ENCODE measurements around the gene RNF149. TPM values are rescaled to one million over a fixed set of nuclear protein-coding genes. Genes with fewer than 3 reads are reported as not detected.

The RNF149 gene
- polyA plus RNA-seq, 2 of the 4 experiments (the other 2 are of a cell fraction), result 28.8 to 34.8 TPM

GRCh38 chr2:101340141-101340551, 31.6 kb upstream of the RNF149 start:
- ATAC-seq (no peak), FAIRE-seq (no peak), DNase-seq (ENCODE audit: low read depth in 1 of 2, low spot score in 1 of 2) (peak in 1 of 2 experiments; percentile 42)
- 0 out of 3 replicates have a peak, but pooled peaks cover 3% of the 10 kb centered on the region for H3K4me1 ChIP-seq
- no peaks in the 10 kb centered on the region for H3K9me3 ChIP-seq
- 83% methylated on average over 1 of the region's 1 CpG for WGBS (ENCODE audit: missing lambda C conversion rate)
- H3K4me2 ChIP-seq, result no peak overlapping the region
- no peak overlapping the region for H3K4me3 ChIP-seq
- no peak for TF ChIP-seq MYC (IDR thresholded peaks at IDR 0.05; ENCODE audit: borderline replicate concordance, low read length)
- no peak for TF ChIP-seq ZFP36 (IDR thresholded peaks at IDR 0.05; ENCODE audit: borderline replicate concordance, partially characterized antibody)
- TF ChIP-seq BHLHE40 (IDR thresholded peaks at IDR 0.05; ENCODE audit: low read depth, low read length), result no peak
- no peak for TF ChIP-seq E2F6 (IDR thresholded peaks at IDR 0.05; ENCODE audit: borderline replicate concordance, low read depth)
- no peak for TF ChIP-seq CHD2 (IDR thresholded peaks at IDR 0.05; ENCODE audit: low read length, partially characterized antibody)
- TF ChIP-seq FOXS1 (CRISPR knock-in tag; IDR thresholded peaks at IDR 0.05), result no peak
- no peak for TF ChIP-seq SREBF2 (IDR thresholded peaks at IDR 0.05)
- TF ChIP-seq GATA3 (IDR thresholded peaks at IDR 0.05; ENCODE audit: borderline replicate concordance), result no peak
- no peak for TF ChIP-seq POLR2AphosphoS2 (conservative IDR thresholded peaks at IDR 0.05; ENCODE audit: low read length)
- TF ChIP-seq REST (IDR thresholded peaks at IDR 0.05), result no peak
- no peak for TF ChIP-seq ATOH8 (CRISPR knock-in tag; IDR thresholded peaks at IDR 0.05; ENCODE audit: low read depth)
- no peak for TF ChIP-seq CBX2 (IDR thresholded peaks at IDR 0.05; ENCODE audit: borderline replicate concordance, low read depth)
- no peak for TF ChIP-seq HOXB5 (CRISPR knock-in tag; IDR thresholded peaks at IDR 0.05)
- no peak for TF ChIP-seq TFCP2L1 (CRISPR knock-in tag; IDR thresholded peaks at IDR 0.05)
- no peak for TF ChIP-seq MAZ (IDR thresholded peaks at IDR 0.05; ENCODE audit: borderline replicate concordance, low read depth, low read length)
- CTCF ChIA-PET, result interaction anchor here (0.6 to 4.6 kb wide), 6 partner anchors 12 to 357 kb away, joined by 3 to 50 read pairs (median 18); partner anchors contain the start of gene CREG2
- H3K27ac ChIP-seq, result no peak overlapping the region
- POLR2A ChIA-PET, result no interaction called here

GRCh38 chr2:101339266-101339880, 30.9 kb upstream of the RNF149 start:
- ChIA-PET POLR2A (no interaction called here), CTCF (interaction anchor here (3.9 to 4.6 kb wide), 2 partner anchors 49 to 58 kb away, joined by 25 to 33 read pairs; partner anchors contain the start of gene CREG2)
- H3K4me2 ChIP-seq, result no peak overlapping the region

More at GRCh38 chr2:101339266-101339880, 30.9 kb upstream of the RNF149 start:
- DNase-seq (ENCODE audit: low read depth in 1 of 2, low spot score in 1 of 2) (no peak), FAIRE-seq (no peak), ATAC-seq (no peak)
- Histone ChIP-seq H3K4me3 (no peak overlapping the region), H3K9me3 (no peaks in the 10 kb centered on the region), H3K4me1 (0 out of 3 replicates have a peak, but pooled peaks cover 3% of the 10 kb centered on the region), H3K27ac (no peak overlapping the region)
- TF ChIP-seq BHLHE40 (IDR thresholded peaks at IDR 0.05; ENCODE audit: low read depth, low read length) (no peak), RCOR1 (IDR thresholded peaks at IDR 0.05; ENCODE audit: low read depth, low read length) (no peak), EHF (CRISPR knock-in tag; IDR thresholded peaks at IDR 0.05) (no peak), E2F6 (IDR thresholded peaks at IDR 0.05; ENCODE audit: borderline replicate concordance, low read depth) (no peak), POLR2AphosphoS2 (conservative IDR thresholded peaks at IDR 0.05; ENCODE audit: low read length) (no peak), EHMT2 (IDR thresholded peaks at IDR 0.05; ENCODE audit: low read depth) (no peak), POLR2A (IDR thresholded peaks at IDR 0.05; ENCODE audit: low read length) (no peak)
- 69% methylated on average over 4 of the region's 4 CpGs for WGBS (ENCODE audit: missing lambda C conversion rate)
